HepG2 (cell line): Measurements from ENCODE around the gene HAUS7. TPM values are rescaled to one million over a fixed set of nuclear protein-coding genes. Genes with fewer than 3 reads are reported as not detected.

Experiments
- HNF4A ChIP-seq: sonication (generic); formaldehyde crosslinking; IDR thresholded peaks from 2 replicates; pipeline ENCODE4 v1.4.0; 2020; ENCODE audit warnings: missing genetic modification reagents
- PHF5A ChIP-seq: IDR thresholded peaks from one replicate; pipeline ENCODE4 v1.6.1; 2018; ENCODE audit warnings: low read depth, missing genetic modification reagents; ENCODE audit not compliant: unreplicated experiment
- PRDM10 ChIP-seq: sonication (generic); formaldehyde crosslinking; IDR thresholded peaks from 2 replicates; pipeline ENCODE4 v1.4.0; 2020; ENCODE audit warnings: low read depth, missing genetic modification reagents
- ZNF276 ChIP-seq: sonication (generic); formaldehyde crosslinking; IDR thresholded peaks from 2 replicates; pipeline ENCODE4 v1.4.0; 2020; ENCODE audit warnings: mild to moderate bottlenecking, low read depth, missing genetic modification reagents
- ZNF281 ChIP-seq: sonication (generic); formaldehyde crosslinking; IDR thresholded peaks from 2 replicates; pipeline ENCODE4 v1.4.0; 2020; ENCODE audit warnings: missing genetic modification reagents, borderline replicate concordance
- ZNF678 ChIP-seq: sonication (generic); formaldehyde crosslinking; IDR thresholded peaks from 2 replicates; pipeline ENCODE4 v1.4.0; 2020; ENCODE audit warnings: mild to moderate bottlenecking, missing genetic modification reagents
- polyA plus RNA-seq, 8 experiments: library from polyadenylated mRNA; depleted of rRNA in 3 of 8; stranded (reverse) in 7 of 8; unstranded in 1 of 8; fragments of >200 nt; fragmentation: Illumina TruSeq in 4 of 8; extraction: Trizol in 4 of 8; gene quantifications; 2 replicates each; pipeline versions ENCODE4 v1.2.1 to v1.2.3, GENCODE V29; 2011 to 2016; ENCODE audit warnings: low read depth in 4 of 8, missing spikeins in 1 of 8, mixed read lengths in 1 of 8; ENCODE audit not compliant: insufficient read depth in 1 of 8
- total RNA-seq, 5 experiments: library from RNA; depleted of rRNA; stranded (reverse); fragments of >200 nt; fragmentation: Illumina TruSeq; extraction: Trizol; gene quantifications; 2 replicates each; pipeline ENCODE4 v1.2.3, GENCODE V29; 2016; ENCODE audit warnings: low read depth in 1 of 5

The HAUS7 gene
- total and polyA plus RNA-seq, 2 of the 13 experiments (the other 11 are each of a cell fraction or from before 2014, with no cell fraction given): 10.9 to 42.4 TPM

- TF ChIP-seq ZNF281 (CRISPR knock-in tag) (no peak), PHF5A (CRISPR knock-in tag) (no peak), ZNF678 (CRISPR knock-in tag) (no peak), ZNF276 (no peak), HNF4A (CRISPR knock-in tag) (no peak), PRDM10 (CRISPR knock-in tag) (no peak)
Observed at GRCh38 chrX:153474718-153475117, 4.3 kb upstream of the HAUS7 start (continued).
